ENCODE results near the gene SASH1. TPM values are rescaled to one million over a fixed set of nuclear protein-coding genes. Genes with fewer than 3 reads are reported as not detected.
"Not testable (repeated sequence)": the region's sequence is repeated elsewhere in the genome, so short reads cannot be mapped to it uniquely, and the experiment has no call there.

SASH1 gene
- total and polyA plus RNA-seq, 7 experiments from 2014 or later = 0.24 to 7.8 (median 1.4) TPM; not detected in 2

DNA sequence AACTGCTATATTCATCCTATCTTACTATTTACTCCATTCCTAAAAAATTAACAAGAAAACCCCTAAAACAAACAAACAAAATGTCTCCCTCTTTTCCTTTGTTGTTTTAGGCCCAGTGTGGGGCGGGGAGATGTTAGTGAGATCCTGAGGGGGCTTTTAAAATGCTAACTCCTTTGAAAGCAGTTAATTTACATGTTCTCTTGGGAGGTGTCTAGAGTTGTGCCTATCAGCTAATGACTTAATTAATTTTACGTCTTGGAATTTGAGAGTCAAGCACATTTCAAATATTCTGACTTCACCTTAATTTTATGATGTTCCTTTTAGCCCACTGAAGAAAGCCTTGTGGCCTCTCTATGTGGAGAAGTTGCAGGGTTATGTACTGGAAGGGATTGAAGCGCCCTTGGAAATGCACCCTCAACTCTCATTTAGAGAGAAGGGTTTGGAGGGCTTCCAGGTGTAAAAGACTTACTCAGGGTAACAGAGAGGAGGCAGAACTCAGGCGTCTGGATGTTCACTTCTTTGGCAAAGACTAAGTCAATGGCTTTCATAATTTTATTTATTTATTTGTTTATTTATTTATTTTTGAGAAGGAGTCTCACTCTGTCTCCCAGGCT lies 4.9 kb downstream of the SASH1 start:
- intact Hi-C loops (cut with micrococcal nuclease) = no loop called here
- Mint-ChIP-seq H3K27me3 (peaks cover 35 to 56% (median 46%) of the 10 kb centered on the region in 5 donors), H3K9me3 (peaks cover 0 to 4% (median 0%) of the 10 kb centered on the region in 11 donors), H3K4me3 (no peak overlapping the region), H3K4me1 (peaks cover 0 to 6% (median under 1%) of the 10 kb centered on the region in 7 donors), H3K27ac (no peak overlapping the region), H3K36me3 (peaks cover 0 to 7% (median 0%) of the 10 kb centered on the region in 5 donors)
- H3K4me3 ChIP-seq (ENCODE audit: low read length) = no peak overlapping the region
- H3K9me3 ChIP-seq (ENCODE audit: control insufficient read depth in 2 of 3, low read length in 3 of 3) = no peaks in the 10 kb centered on the region
- no peak for ATAC-seq
- POLR2A ChIA-PET = no interaction called here
- CTCF ChIA-PET = interaction anchor here (0.5 kb wide), 1 partner anchor 15 kb away, joined by 4 read pairs; no protein-coding TSS in a partner anchor
- no peaks in the 10 kb centered on the region for H3K36me3 ChIP-seq (ENCODE audit: control insufficient read depth in 2 of 3, insufficient read depth in 3 of 3, low read length in 3 of 3)
- no peaks in the 10 kb centered on the region for H3K27me3 ChIP-seq (ENCODE audit: control insufficient read depth in 2 of 2, insufficient read depth in 2 of 2, low read length in 2 of 2)
- H3K27ac ChIP-seq (ENCODE audit: low read depth, low read length) = no peak overlapping the region
- DNase-seq = no peak
- no peaks in the 10 kb centered on the region for H3K4me1 ChIP-seq (ENCODE audit: control insufficient read depth in 2 of 2, insufficient read depth in 2 of 2, low read length in 2 of 2)

- intact Hi-C loops (cut with micrococcal nuclease) = no loop called here
- DNase-seq = no peak
- ChIA-PET CTCF (no interaction called here), POLR2A (no interaction called here)
- no peaks in the 10 kb centered on the region for H3K4me1 ChIP-seq (ENCODE audit: control insufficient read depth in 2 of 2, insufficient read depth in 2 of 2, low read length in 2 of 2)
- no peak overlapping the region for H3K27ac ChIP-seq (ENCODE audit: low read depth, low read length)
- no peaks in the 10 kb centered on the region for H3K9me3 ChIP-seq (ENCODE audit: control insufficient read depth in 2 of 3, low read length in 3 of 3)
- no peaks in the 10 kb centered on the region for H3K36me3 ChIP-seq (ENCODE audit: control insufficient read depth in 2 of 3, insufficient read depth in 3 of 3, low read length in 3 of 3)
- no peaks in the 10 kb centered on the region for H3K27me3 ChIP-seq (ENCODE audit: control insufficient read depth in 2 of 2, insufficient read depth in 2 of 2, low read length in 2 of 2)
- no peak for ATAC-seq
- peaks cover 0 to 7% (median 0%) of the 10 kb centered on the region in 5 donors for H3K36me3 Mint-ChIP-seq
- H3K4me3 Mint-ChIP-seq = no peak overlapping the region
- H3K27ac Mint-ChIP-seq = no peak overlapping the region
- no peak overlapping the region for H3K4me3 ChIP-seq (ENCODE audit: low read length)
- H3K9me3 Mint-ChIP-seq = peaks cover 0 to 4% (median 0%) of the 10 kb centered on the region in 11 donors
- peaks cover 0 to 4% (median 0%) of the 10 kb centered on the region in 7 donors for H3K4me1 Mint-ChIP-seq
- peaks cover 32 to 52% (median 45%) of the 10 kb centered on the region in 5 donors for H3K27me3 Mint-ChIP-seq
Measured at GRCh38 chr6:148348335-148348734, 5.7 kb downstream of the SASH1 start.

DNA sequence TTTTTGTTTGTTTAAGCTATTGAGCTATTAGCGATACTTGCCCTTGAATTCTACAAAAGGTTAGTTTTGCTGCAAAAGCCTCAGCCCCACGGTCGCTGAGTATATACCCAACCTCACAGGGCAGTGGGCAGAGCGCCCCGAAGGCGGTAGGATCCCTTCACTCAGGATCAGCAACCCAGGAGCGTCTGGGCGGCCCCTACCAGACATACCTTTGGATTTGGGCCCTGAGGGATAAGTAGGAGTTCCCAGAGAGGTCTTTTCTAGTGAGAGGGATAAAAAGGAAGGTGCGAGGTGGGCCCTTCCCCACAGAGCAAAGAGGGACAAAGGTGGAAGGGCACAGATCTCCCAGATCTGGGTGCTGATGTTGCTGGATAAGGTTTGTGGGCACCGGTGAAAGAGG lies 6.1 kb downstream of the SASH1 start:
- no peak for ATAC-seq
- no peak for DNase-seq
- H3K36me3 ChIP-seq (ENCODE audit: control insufficient read depth in 2 of 3, insufficient read depth in 3 of 3, low read length in 3 of 3) = no peaks in the 10 kb centered on the region
- H3K9me3 ChIP-seq (ENCODE audit: control insufficient read depth in 2 of 3, low read length in 3 of 3) = no peaks in the 10 kb centered on the region
- H3K9me3 Mint-ChIP-seq = peaks cover 0 to 4% (median 0%) of the 10 kb centered on the region in 11 donors
- H3K27ac Mint-ChIP-seq = no peak overlapping the region
- no peak overlapping the region for H3K4me3 ChIP-seq (ENCODE audit: low read length)
- intact Hi-C loops (cut with micrococcal nuclease) = no loop called here
- H3K36me3 Mint-ChIP-seq = peaks cover 0 to 7% (median 0%) of the 10 kb centered on the region in 5 donors
- ChIA-PET POLR2A (no interaction called here), CTCF (no interaction called here)
- no peaks in the 10 kb centered on the region for H3K4me1 Mint-ChIP-seq
- no peak overlapping the region for H3K27ac ChIP-seq (ENCODE audit: low read depth, low read length)
- no peaks in the 10 kb centered on the region for H3K27me3 ChIP-seq (ENCODE audit: control insufficient read depth in 2 of 2, insufficient read depth in 2 of 2, low read length in 2 of 2)
- H3K4me1 ChIP-seq (ENCODE audit: control insufficient read depth in 2 of 2, insufficient read depth in 2 of 2, low read length in 2 of 2) = no peaks in the 10 kb centered on the region
- peaks cover 27 to 49% (median 40%) of the 10 kb centered on the region in 5 donors for H3K27me3 Mint-ChIP-seq
- H3K4me3 Mint-ChIP-seq = no peak overlapping the region

DNA sequence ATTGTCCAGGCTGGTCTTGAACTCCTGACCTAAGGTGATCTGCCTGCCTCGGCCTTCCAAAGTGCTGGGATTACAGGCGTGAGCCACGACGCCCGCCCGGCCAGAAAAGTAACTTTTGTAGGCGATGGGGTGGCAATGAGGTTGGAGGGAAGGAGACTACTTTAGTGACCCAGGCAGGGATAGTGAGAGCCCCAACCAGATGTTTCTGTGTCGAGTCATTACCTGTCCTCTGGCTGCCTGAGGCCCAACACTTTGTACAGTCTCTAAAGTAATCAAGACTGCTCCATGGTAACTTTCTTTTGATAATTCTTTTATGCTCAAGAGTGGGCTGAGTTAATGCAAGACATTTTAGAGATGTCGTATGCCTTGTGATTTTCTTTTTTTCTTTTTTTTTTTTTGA lies 6.8 kb downstream of the SASH1 start:
- Mint-ChIP-seq H3K27me3 (peaks cover 21 to 45% (median 35%) of the 10 kb centered on the region in 5 donors), H3K9me3 (peaks cover 0 to 4% (median 0%) of the 10 kb centered on the region in 11 donors), H3K27ac (no peak overlapping the region), H3K4me1 (no peaks in the 10 kb centered on the region), H3K36me3 (peaks cover 0 to 7% (median 0%) of the 10 kb centered on the region in 5 donors), H3K4me3 (no peak overlapping the region)
- intact Hi-C loops (cut with micrococcal nuclease) = no loop called here
- H3K9me3 ChIP-seq (ENCODE audit: control insufficient read depth in 2 of 3, low read length in 3 of 3) = no peaks in the 10 kb centered on the region
- POLR2A ChIA-PET = no interaction called here
- ATAC-seq = no peak
- H3K4me3 ChIP-seq (ENCODE audit: low read length) = no peak overlapping the region
- H3K27ac ChIP-seq (ENCODE audit: low read depth, low read length) = no peak overlapping the region
- CTCF ChIA-PET = no interaction called here
- no peaks in the 10 kb centered on the region for H3K4me1 ChIP-seq (ENCODE audit: control insufficient read depth in 2 of 2, insufficient read depth in 2 of 2, low read length in 2 of 2)
- no peaks in the 10 kb centered on the region for H3K27me3 ChIP-seq (ENCODE audit: control insufficient read depth in 2 of 2, insufficient read depth in 2 of 2, low read length in 2 of 2)
- H3K36me3 ChIP-seq (ENCODE audit: control insufficient read depth in 2 of 3, insufficient read depth in 3 of 3, low read length in 3 of 3) = no peaks in the 10 kb centered on the region
- DNase-seq = no peak

DNA sequence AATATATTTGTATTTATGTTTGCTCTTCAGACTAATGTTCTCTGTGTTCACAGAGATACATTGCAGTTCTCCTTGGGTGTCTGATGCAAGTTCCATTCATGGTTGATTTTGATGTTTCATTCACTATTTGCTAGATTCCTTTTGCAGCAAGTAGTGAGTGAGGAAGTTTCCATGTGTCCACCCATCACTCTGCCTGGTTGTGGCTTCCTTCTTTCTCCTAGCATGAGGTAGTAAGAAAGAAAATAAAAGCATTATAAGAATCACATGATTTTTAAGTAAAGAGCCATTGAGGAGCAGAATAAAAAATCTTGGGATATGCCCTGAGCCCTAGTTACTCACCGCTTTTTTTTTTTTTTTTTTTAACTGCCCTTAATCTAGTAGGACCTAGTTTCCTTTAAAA lies 8.7 kb downstream of the SASH1 start:
- H3K36me3 ChIP-seq (ENCODE audit: control insufficient read depth in 2 of 3, insufficient read depth in 3 of 3, low read length in 3 of 3) = no peaks in the 10 kb centered on the region
- no peaks in the 10 kb centered on the region for H3K27me3 ChIP-seq (ENCODE audit: control insufficient read depth in 2 of 2, insufficient read depth in 2 of 2, low read length in 2 of 2)
- no peak overlapping the region for H3K27ac ChIP-seq (ENCODE audit: low read depth, low read length)
- H3K4me1 Mint-ChIP-seq = no peaks in the 10 kb centered on the region
- H3K27ac Mint-ChIP-seq = no peak overlapping the region
- H3K27me3 Mint-ChIP-seq = peaks cover 16 to 36% (median 23%) of the 10 kb centered on the region in 5 donors
- DNase-seq = no peak
- intact Hi-C loops (cut with micrococcal nuclease) = no loop called here
- no peaks in the 10 kb centered on the region for H3K4me1 ChIP-seq (ENCODE audit: control insufficient read depth in 2 of 2, insufficient read depth in 2 of 2, low read length in 2 of 2)
- H3K4me3 Mint-ChIP-seq = no peak overlapping the region
- CTCF ChIA-PET = no interaction called here
- POLR2A ChIA-PET = no interaction called here
- no peak overlapping the region for H3K4me3 ChIP-seq (ENCODE audit: low read length)
- ATAC-seq = no peak
- no peaks in the 10 kb centered on the region for H3K9me3 ChIP-seq (ENCODE audit: control insufficient read depth in 2 of 3, low read length in 3 of 3)
- peaks cover 0 to 4% (median 0%) of the 10 kb centered on the region in 11 donors for H3K9me3 Mint-ChIP-seq
- peaks cover 0 to 7% (median 0%) of the 10 kb centered on the region in 5 donors for H3K36me3 Mint-ChIP-seq

DNA sequence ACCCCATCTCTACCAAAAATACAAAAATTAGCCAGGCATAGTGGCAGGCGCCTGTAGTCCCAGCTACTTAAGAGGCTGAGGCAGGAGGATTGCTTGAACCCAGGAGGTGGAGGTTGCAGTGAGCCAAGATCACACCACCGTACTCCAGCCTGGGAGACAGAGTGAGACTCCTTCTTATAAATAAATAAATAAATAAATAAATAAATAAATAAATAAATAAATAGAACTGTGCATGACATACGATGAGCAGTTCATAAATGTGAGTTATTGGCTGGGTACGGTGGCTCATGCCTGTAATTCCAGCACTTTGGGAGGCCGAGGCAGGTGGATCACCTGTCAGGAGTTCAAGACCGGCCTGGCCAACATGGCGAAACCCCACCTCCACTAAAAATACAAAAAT lies 9.8 kb downstream of the SASH1 start:
- DNase-seq; ATAC-seq; H3K4me1 ChIP-seq (ENCODE audit: control insufficient read depth in 2 of 2, insufficient read depth in 2 of 2, low read length in 2 of 2); H3K9me3 Mint-ChIP-seq; H3K4me1 Mint-ChIP-seq; POLR2A ChIA-PET; intact Hi-C loops (cut with micrococcal nuclease); H3K4me3 ChIP-seq (ENCODE audit: low read length); H3K36me3 Mint-ChIP-seq; H3K27ac ChIP-seq (ENCODE audit: low read depth, low read length); H3K9me3 ChIP-seq (ENCODE audit: control insufficient read depth in 2 of 3, low read length in 3 of 3); H3K36me3 ChIP-seq (ENCODE audit: control insufficient read depth in 2 of 3, insufficient read depth in 3 of 3, low read length in 3 of 3); H3K4me3 Mint-ChIP-seq; H3K27ac Mint-ChIP-seq; H3K27me3 ChIP-seq (ENCODE audit: control insufficient read depth in 2 of 2, insufficient read depth in 2 of 2, low read length in 2 of 2); CTCF ChIA-PET: not testable (repeated sequence)
- H3K27me3 Mint-ChIP-seq = peaks cover 8 to 30% (median 12%) of the 10 kb centered on the region in 5 donors

GRCh38 chr6:148358196-148358785 lies 15.7 kb downstream of the SASH1 start:
- DNase-seq = no peak
- H3K9me3 ChIP-seq (ENCODE audit: control insufficient read depth in 2 of 3, low read length in 3 of 3) = no peaks in the 10 kb centered on the region
- no peak overlapping the region for H3K27ac ChIP-seq (ENCODE audit: low read depth, low read length)
- no peak for ATAC-seq
- H3K4me3 Mint-ChIP-seq = no peak overlapping the region
- ChIA-PET POLR2A (no interaction called here), CTCF (no interaction called here)
- H3K27ac Mint-ChIP-seq = no peak overlapping the region
- H3K9me3 Mint-ChIP-seq = peaks cover 0 to 4% (median 0%) of the 10 kb centered on the region in 11 donors
- H3K27me3 ChIP-seq (ENCODE audit: control insufficient read depth in 2 of 2, insufficient read depth in 2 of 2, low read length in 2 of 2) = no peaks in the 10 kb centered on the region
- no peaks in the 10 kb centered on the region for H3K4me1 Mint-ChIP-seq
- no peaks in the 10 kb centered on the region for H3K36me3 Mint-ChIP-seq
- no peaks in the 10 kb centered on the region for H3K36me3 ChIP-seq (ENCODE audit: control insufficient read depth in 2 of 3, insufficient read depth in 3 of 3, low read length in 3 of 3)
- peaks cover 17 to 24% (median 21%) of the 10 kb centered on the region in 5 donors for H3K27me3 Mint-ChIP-seq
- intact Hi-C loops (cut with micrococcal nuclease) = no loop called here
- no peak overlapping the region for H3K4me3 ChIP-seq (ENCODE audit: low read length)
- no peaks in the 10 kb centered on the region for H3K4me1 ChIP-seq (ENCODE audit: control insufficient read depth in 2 of 2, insufficient read depth in 2 of 2, low read length in 2 of 2)
